Ureter (tissue), 1 donor: ENCODE measurements around the gene NPS. TPM values are rescaled to one million over a fixed set of nuclear protein-coding genes. Genes with fewer than 3 reads are reported as not detected.

ENCODE experiments used
- total RNA-seq: library from RNA; stranded (reverse); gene quantifications from one replicate; pipeline ENCODE4 v1.2.4, GENCODE V29; 2023
- donor health status: DM: yes; HTN: yes; CAD: no.

Gene NPS
- total RNA-seq, 1 donor from 2014 or later, result not detected

Other genes with a start within 250 kb of the NPS start
- 1.1 TPM for gene FOXI2, start 187.9 kb downstream of the NPS start, total RNA-seq